ENCODE measurements around the gene PLA1A. TPM values are rescaled to one million over a fixed set of nuclear protein-coding genes. Genes with fewer than 3 reads are reported as not detected.
"Not testable (repeated sequence)": the region's sequence is repeated elsewhere in the genome, so short reads cannot be mapped to it uniquely, and the experiment has no call there.

Gene PLA1A
- total RNA-seq, 1 donor from 2014 or later: 0.20 TPM

- no peak for DNase-seq
Measured at GRCh38 chr3:119664370-119664769, 66.7 kb downstream of the PLA1A start.

- no peak for DNase-seq
Measured at GRCh38 chr3:119664850-119665379, 67.2 kb downstream of the PLA1A start.

- DNase-seq: no peak
Measured at GRCh38 chr3:119665954-119666559, 68.4 kb downstream of the PLA1A start.

GRCh38 chr3:119669906-119670570 lies 72.4 kb downstream of the PLA1A start:
- no peak for DNase-seq

- no peak for DNase-seq
Measured at GRCh38 chr3:119672776-119673175, 75.1 kb downstream of the PLA1A start.

GRCh38 chr3:119673875-119674274 lies 76.2 kb downstream of the PLA1A start:
- no peak for DNase-seq

- no peak for DNase-seq
Measured at GRCh38 chr3:119675188-119675874, 77.6 kb downstream of the PLA1A start.

GRCh38 chr3:119676020-119676419 lies 78.3 kb downstream of the PLA1A start:
- DNase-seq: no peak

GRCh38 chr3:119676771-119677640 lies 79.3 kb downstream of the PLA1A start, which contains the start of gene COX17:
Gene COX17, minus strand, starts transcription at chr3:119677406. Its CDS starts 96 bp downstream, at chr3:119677310.
- peak; percentile 81 for DNase-seq

- DNase-seq: no peak
Measured at GRCh38 chr3:119677641-119677934, 79.9 kb downstream of the PLA1A start.

GRCh38 chr3:119678209-119678608 lies 80.5 kb downstream of the PLA1A start:
- not testable (repeated sequence) for DNase-seq

Other genes starting within 250 kb of the PLA1A start
- gene TMEM39A, start 134.3 kb upstream of the PLA1A start, total RNA-seq: 46.2 TPM
- gene POGLUT1, start 128.9 kb upstream of the PLA1A start, total RNA-seq: 14.3 TPM
- gene TIMMDC1, start 99.3 kb upstream of the PLA1A start, total RNA-seq: 31.2 TPM
- gene CD80, start 38.3 kb upstream of the PLA1A start, total RNA-seq: 0.69 TPM
- gene ADPRH, start 18.4 kb upstream of the PLA1A start, total RNA-seq: 2.7 TPM
- gene POPDC2, start 62.7 kb downstream of the PLA1A start, total RNA-seq: 5.5 TPM
- 20.2 TPM for gene COX17, start 79.5 kb downstream of the PLA1A start, total RNA-seq
- 0.69 TPM for gene CFAP91, start 105.1 kb downstream of the PLA1A start, total RNA-seq
- gene NR1I2, start 184.2 kb downstream of the PLA1A start, total RNA-seq: 0.10 TPM

All from skin of body (tissue), 2 donors.